ENCODE results near the gene PARM1.

DNA sequence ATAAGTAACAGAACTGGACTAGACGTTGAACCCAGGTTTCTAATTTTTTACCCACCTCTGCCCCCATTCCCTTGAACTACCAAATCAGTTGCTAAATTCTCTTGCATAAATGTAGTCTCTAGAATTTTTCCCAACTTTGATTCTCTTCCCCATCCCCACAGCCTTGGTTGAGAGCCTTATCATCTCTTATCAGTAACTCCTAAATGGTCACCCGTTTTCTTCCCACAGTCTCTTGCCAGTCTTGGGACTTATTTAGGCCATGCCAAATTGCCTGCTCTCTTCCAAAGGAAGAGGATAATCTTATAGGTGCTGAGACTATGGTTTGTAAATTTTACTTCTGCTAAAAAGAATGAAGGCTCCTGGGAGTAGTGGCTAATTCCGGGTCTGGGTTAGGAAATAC, 13.3 kb downstream of the PARM1 start:
- TF ChIP-seq ZBTB8A (tag by site-specific recombination; IDR thresholded peaks at IDR 0.05): no peak
- TF ChIP-seq, protein P1, sequence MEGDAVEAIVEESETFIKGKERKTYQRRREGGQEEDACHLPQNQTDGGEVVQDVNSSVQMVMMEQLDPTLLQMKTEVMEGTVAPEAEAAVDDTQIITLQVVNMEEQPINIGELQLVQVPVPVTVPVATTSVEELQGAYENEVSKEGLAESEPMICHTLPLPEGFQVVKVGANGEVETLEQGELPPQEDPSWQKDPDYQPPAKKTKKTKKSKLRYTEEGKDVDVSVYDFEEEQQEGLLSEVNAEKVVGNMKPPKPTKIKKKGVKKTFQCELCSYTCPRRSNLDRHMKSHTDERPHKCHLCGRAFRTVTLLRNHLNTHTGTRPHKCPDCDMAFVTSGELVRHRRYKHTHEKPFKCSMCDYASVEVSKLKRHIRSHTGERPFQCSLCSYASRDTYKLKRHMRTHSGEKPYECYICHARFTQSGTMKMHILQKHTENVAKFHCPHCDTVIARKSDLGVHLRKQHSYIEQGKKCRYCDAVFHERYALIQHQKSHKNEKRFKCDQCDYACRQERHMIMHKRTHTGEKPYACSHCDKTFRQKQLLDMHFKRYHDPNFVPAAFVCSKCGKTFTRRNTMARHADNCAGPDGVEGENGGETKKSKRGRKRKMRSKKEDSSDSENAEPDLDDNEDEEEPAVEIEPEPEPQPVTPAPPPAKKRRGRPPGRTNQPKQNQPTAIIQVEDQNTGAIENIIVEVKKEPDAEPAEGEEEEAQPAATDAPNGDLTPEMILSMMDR (tag by site-specific recombination; IDR thresholded peaks at IDR 0.05): no peak
- TF ChIP-seq TCF7L2 (IDR thresholded peaks at IDR 0.05; ENCODE audit: borderline replicate concordance, low read depth, low read length): no peak
- TF ChIP-seq ZNF302 (tag by site-specific recombination; IDR thresholded peaks at IDR 0.05; ENCODE audit: low read depth): no peak
- no peak for TF ChIP-seq KLF1 (tag by site-specific recombination; IDR thresholded peaks at IDR 0.05)
- no peak for TF ChIP-seq KLF9 (tag by site-specific recombination; IDR thresholded peaks at IDR 0.05; ENCODE audit: low read depth)
- TF ChIP-seq, protein P2, sequence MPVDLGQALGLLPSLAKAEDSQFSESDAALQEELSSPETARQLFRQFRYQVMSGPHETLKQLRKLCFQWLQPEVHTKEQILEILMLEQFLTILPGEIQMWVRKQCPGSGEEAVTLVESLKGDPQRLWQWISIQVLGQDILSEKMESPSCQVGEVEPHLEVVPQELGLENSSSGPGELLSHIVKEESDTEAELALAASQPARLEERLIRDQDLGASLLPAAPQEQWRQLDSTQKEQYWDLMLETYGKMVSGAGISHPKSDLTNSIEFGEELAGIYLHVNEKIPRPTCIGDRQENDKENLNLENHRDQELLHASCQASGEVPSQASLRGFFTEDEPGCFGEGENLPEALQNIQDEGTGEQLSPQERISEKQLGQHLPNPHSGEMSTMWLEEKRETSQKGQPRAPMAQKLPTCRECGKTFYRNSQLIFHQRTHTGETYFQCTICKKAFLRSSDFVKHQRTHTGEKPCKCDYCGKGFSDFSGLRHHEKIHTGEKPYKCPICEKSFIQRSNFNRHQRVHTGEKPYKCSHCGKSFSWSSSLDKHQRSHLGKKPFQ (tag by site-specific recombination; IDR thresholded peaks at IDR 0.05): no peak
- TF ChIP-seq ZNF776 (tag by site-specific recombination; IDR thresholded peaks at IDR 0.05; ENCODE audit: borderline replicate concordance): no peak
- TF ChIP-seq ZNF157 (tag by site-specific recombination; IDR thresholded peaks at IDR 0.05): no peak
